GM23338 (cell line): ENCODE results near the gene EGR1.
"Not testable (repeated sequence)": the region's sequence is repeated elsewhere in the genome, so short reads cannot be mapped to it uniquely, and the experiment has no call there.

Source experiments
- ZNF114 ChIP-seq: fragments of 250-450 bp; sonication (Bioruptor Pico); IDR thresholded peaks from 2 replicates; pipeline ENCODE4 v1.5.0; 2020; ENCODE audit warnings: mild to moderate bottlenecking, moderate library complexity
- TF ChIP-seq, protein P1 (sequence below): IDR thresholded peaks from one replicate; pipeline ENCODE4 v1.6.1; 2018; ENCODE audit warnings: antibody characterized with exemption; ENCODE audit not compliant: unreplicated experiment
- TF ChIP-seq, protein P2 (sequence below), 2 experiments: fragments of 200-600 bp in 1 of 2; sonication (generic) in 1 of 2; conservative IDR thresholded peaks; 2 replicates each; pipeline versions ENCODE4 v1.5.1 to v1.6.1; 2016 to 2017; ENCODE audit warnings: antibody characterized with exemption in 2 of 2, low read depth in 2 of 2, mild to moderate bottlenecking in 2 of 2, moderate library complexity in 1 of 2

DNA sequence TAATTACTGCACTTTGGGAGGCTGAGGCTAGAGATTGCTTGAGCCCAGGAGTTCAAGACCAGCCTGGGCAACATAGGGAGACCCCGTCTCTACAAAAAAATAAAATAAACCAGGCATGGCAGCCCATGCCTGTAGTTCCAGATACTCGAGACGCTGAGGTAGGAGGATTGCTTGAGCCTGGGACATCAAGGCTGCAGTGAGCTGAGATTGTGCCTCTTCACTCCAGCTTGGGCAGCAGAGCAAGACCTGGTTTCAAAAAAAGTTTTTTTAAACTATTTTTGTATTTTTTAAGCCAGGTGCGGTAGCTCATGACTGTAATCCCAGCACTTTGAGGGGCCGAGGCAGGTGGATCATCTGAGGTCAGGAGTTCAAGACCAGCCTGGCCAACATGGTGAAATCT is 7.9 kb downstream of the EGR1 start:
- TF ChIP-seq, protein P1, sequence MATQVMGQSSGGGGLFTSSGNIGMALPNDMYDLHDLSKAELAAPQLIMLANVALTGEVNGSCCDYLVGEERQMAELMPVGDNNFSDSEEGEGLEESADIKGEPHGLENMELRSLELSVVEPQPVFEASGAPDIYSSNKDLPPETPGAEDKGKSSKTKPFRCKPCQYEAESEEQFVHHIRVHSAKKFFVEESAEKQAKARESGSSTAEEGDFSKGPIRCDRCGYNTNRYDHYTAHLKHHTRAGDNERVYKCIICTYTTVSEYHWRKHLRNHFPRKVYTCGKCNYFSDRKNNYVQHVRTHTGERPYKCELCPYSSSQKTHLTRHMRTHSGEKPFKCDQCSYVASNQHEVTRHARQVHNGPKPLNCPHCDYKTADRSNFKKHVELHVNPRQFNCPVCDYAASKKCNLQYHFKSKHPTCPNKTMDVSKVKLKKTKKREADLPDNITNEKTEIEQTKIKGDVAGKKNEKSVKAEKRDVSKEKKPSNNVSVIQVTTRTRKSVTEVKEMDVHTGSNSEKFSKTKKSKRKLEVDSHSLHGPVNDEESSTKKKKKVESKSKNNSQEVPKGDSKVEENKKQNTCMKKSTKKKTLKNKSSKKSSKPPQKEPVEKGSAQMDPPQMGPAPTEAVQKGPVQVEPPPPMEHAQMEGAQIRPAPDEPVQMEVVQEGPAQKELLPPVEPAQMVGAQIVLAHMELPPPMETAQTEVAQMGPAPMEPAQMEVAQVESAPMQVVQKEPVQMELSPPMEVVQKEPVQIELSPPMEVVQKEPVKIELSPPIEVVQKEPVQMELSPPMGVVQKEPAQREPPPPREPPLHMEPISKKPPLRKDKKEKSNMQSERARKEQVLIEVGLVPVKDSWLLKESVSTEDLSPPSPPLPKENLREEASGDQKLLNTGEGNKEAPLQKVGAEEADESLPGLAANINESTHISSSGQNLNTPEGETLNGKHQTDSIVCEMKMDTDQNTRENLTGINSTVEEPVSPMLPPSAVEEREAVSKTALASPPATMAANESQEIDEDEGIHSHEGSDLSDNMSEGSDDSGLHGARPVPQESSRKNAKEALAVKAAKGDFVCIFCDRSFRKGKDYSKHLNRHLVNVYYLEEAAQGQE = not testable (repeated sequence)
- TF ChIP-seq, protein P2, sequence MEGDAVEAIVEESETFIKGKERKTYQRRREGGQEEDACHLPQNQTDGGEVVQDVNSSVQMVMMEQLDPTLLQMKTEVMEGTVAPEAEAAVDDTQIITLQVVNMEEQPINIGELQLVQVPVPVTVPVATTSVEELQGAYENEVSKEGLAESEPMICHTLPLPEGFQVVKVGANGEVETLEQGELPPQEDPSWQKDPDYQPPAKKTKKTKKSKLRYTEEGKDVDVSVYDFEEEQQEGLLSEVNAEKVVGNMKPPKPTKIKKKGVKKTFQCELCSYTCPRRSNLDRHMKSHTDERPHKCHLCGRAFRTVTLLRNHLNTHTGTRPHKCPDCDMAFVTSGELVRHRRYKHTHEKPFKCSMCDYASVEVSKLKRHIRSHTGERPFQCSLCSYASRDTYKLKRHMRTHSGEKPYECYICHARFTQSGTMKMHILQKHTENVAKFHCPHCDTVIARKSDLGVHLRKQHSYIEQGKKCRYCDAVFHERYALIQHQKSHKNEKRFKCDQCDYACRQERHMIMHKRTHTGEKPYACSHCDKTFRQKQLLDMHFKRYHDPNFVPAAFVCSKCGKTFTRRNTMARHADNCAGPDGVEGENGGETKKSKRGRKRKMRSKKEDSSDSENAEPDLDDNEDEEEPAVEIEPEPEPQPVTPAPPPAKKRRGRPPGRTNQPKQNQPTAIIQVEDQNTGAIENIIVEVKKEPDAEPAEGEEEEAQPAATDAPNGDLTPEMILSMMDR (conservative IDR thresholded peaks at IDR 0.05; ENCODE audit: low read depth in 2 of 2) = not testable (repeated sequence)
- TF ChIP-seq ZNF114 (CRISPR knock-in tag) = not testable (repeated sequence)
